Activated naive CD8-positive, alpha-beta T cell treated with anti-CD3 and anti-CD28 coated beads, Interleukin-2, amount 50 U/mL, for 16 hours (primary cell): Measurements from ENCODE around the gene TEX14.
"Not testable (repeated sequence)": the region's sequence is repeated elsewhere in the genome, so short reads cannot be mapped to it uniquely, and the experiment has no call there.

Experiments used
- DNase-seq: peaks from one replicate; pipeline ENCODE4 v3.0.0-alpha.2; 2020; ENCODE audit warnings: low read depth, low spot score

Gene TEX14

GRCh38 chr17:58692239-58693055, 602 bp upstream of the TEX14 start, which contains the start of gene RAD51C:
Gene RAD51C, plus strand, starts transcription at chr17:58692602. Its CDS starts 42 bp downstream, at chr17:58692644.
- peak; percentile 73 for DNase-seq

DNA sequence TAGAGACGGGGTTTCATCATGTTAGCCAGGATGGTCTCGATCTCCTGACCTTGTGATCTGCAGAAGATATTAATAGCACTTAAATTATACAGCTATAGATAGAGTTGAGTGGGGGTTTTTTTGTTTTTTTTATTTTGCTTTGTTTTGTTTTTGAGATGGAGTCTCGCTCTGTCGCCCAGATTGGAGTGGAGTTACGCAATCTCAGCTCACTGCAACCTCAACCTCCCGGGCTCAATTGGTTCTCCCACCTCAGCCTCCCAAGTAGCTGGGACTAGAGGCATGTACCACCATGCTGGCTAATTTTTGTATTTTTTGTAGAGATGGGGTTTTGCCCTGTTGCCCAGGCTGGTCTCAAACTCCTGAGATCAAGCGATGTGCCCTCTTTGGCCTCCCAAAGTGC, 1.8 kb downstream of the TEX14 start:
- not testable (repeated sequence) for DNase-seq

GRCh38 chr17:58688521-58688920, 3.3 kb downstream of the TEX14 start:
- DNase-seq, result no peak

DNA sequence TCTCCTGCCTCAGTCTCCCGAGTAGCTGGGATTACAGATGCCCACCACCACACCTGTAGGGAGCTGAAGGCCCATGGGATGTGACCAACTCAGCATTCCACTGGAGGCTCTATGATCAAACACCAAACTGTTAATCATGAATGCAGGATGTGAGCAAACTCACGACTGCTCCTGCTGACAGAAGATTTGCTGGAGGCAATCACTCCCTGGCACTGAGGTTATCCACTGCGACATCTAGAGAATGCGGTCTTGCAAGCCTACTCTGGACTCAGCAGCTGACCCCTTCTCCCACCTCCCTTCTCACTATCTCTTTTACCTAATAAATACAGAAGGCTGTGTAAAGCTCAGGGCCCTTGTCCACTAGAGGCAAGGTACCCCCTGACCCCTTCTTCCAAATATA, 4.9 kb downstream of the TEX14 start:
- no peak for DNase-seq

GRCh38 chr17:58684462-58684861, 7.4 kb downstream of the TEX14 start:
- not testable (repeated sequence) for DNase-seq

DNA sequence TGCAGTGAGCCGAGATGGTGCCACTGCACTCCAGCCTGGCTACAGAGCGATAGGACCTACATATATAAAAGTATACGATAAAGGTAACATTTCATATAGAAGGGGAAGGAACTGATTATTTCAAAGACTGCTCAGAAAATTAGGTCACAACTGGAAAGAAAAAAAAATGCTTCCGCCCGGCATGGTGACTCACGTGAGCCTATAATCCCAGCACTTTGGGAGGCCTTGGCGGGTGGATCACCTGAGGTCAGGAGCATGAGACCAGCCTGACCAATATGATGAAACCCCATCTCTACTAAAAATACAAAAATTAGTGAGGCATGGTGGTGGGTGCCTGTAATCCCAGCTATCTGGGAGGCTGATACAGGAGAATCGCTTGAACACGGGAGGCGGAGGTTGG, 7.8 kb downstream of the TEX14 start:
- no peak for DNase-seq

DNA sequence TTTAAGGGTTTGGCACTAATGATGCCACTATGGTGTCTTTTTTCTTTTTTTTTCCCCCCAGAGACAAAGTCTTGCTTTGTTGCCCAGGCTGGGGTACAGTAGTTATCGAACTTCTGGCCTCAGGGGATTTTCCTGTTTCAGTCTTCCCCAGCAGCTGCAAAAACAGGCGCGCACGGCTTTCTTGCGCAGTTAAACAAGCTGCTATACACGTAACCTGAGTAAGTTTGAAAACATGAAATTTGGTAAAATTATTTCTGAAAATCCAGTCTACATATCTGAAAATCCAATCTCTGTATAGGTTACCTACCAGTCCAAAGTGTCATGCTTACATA, 11.8 kb downstream of the TEX14 start:
- no peak for DNase-seq

DNA sequence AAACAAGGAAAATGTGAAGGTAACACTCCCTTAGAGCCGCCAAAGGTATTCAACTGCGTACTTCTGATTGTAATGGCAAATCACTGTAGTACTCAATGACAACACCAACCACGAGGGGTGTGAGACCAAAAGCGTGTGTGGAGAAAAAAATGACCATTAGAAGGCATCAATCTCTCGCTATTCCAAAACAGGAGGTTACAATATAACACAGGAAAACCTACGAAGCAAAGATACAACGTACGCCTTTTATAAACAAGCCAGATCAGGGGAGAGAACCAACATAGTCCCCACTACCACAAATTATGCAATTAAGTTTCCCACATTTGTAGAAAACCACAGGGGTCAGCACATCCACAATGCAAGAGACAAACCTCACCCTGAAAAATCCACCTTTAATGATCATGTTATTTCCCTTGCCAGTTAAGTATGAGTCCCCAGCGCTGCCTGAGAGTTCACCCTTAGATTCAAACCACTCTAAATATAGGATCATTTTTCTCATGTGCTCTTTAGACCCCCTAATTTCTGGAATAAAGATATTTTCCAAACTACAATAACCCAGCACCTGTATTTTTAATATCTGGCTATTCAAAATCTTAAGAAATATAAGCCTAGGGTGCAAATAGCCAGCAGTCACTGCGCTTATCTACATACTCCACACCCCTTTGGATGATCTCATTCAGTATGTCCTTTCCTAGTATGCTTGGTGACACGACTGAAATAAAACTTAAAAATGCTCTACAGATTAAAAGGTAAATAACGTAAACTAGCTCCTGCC, 12.4 kb downstream of the TEX14 start:
- DNase-seq, result no peak

GRCh38 chr17:58678287-58678686, 13.6 kb downstream of the TEX14 start:
- DNase-seq, result not testable (repeated sequence)

DNA sequence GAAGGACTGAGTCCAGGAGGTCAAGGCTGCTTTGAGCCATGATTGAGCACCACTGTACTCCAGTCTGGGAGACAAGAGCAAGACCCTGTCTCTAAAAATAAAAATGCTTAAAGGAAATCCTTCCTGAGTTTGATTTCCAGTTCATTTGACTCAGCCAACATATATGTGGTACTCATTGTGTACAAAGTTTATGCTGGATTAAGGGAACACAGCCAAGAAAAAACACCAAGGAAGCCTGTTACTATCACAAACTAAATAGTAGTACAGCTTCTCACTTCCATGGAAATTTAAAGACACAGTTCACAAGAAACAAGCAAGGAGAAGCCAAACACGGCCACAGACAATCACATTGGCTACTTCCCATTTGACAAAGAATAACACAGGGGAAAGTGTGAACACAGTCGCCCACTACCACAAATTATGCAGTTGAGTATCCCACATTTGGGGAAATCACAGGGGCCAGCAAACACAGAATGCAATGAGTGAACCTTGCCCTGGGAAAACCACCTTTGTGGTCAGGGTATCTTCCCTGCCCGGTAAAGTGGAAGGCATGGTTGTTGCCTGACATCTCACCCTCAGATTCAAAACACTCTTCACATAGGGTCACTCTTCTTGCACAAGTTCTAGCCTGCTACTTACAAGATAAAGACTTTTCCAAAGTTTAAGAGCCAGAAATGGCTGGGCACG, 14.5 kb downstream of the TEX14 start:
- no peak for DNase-seq

- DNase-seq, result no peak
Measured at GRCh38 chr17:58671969-58672368, 19.9 kb downstream of the TEX14 start.

DNA sequence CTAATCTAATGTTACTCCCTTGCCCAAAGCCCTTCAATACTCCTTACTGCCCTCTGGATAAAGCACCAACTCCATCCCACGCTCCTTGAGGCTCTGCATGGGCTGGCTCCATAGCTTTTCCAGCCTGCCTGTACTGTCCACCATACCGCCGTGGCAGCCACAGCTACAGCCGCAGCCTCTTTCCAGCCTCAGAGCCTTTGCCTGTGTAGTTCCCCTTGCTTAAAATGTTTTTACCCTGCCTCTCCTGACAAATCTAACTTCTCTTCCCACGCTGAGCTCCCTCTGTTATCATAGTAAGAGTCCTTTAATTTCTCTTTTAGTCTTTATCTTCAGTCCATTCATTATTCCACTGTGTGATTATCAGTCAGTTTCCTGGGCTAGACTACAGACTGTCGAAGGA, 22.0 kb downstream of the TEX14 start:
- no peak for DNase-seq

GRCh38 chr17:58668598-58668935, 23.3 kb downstream of the TEX14 start:
- DNase-seq, result no peak

DNA sequence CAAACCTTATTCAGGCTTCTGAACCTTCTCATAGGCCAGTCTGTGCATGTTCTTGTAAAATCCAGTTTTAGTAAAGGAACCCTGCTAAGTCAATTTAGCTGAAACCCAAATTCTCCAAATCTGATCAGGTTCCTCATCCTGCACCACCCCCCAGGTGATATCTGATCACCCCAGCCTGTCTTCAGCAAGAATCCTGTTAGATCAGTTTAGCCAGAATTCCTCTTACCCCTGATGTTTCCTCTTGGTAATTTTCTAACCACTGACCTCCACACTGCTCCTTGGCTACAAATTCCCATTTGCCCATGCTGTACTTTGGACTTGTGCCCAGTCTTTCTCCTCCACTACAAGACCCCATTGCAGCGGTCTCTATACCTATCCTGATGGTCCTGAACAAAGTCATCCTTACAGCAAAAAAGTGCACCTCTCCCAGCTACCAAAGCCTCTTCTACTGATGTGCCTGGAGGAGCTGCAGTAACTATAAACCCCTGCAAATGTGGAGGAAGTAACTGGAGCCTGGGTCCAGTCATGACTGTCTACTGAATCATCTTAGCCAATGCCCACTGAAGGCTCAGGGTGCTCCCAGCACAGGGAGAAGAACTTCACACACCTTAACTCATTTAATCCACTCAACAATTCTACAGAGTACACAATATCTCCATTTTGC, 23.8 kb downstream of the TEX14 start:
- no peak for DNase-seq

- DNase-seq, result no peak
Measured at GRCh38 chr17:58666858-58667267, 25.0 kb downstream of the TEX14 start.

DNA sequence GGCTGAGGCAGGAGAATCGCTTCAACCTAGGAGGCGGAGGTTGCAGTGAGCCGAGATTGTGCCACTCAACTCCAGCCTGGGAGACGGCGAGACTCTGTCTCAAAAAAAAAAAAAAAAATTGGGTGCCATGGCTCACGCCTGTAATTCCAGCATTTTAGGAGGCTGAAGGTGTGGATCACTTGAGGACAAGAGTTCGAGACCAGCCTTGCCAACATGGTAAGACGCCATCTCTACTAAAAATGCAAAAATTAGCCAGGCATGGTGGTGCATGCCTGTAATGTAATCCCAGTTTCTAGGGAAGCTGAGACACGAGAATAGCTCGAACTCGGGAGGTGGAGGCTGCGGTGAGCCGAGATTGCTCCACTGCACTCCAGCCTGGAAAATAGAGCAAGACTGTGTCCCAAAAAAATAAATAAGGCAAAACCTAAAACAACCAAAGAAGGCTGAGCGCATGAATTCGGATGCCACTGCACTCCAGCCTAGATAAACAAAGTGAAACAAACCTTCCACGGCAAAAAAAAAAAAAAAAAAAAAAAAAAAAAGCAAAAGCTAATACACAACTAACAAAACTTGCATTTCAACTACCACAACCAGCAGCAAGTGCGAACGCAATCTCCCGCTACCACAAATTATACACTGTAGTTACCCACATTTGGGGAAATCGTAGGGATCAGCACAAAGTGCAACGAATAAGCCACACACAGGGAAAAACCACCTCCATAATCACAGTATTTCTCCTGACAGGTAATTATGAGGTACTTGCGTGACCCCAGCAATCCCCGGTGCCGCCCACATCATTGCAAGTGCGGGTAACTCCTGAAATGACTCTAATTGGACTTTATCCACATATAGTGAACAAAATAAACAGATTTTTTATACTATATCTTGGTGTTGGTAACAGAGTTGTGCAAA, 25.6 kb downstream of the TEX14 start:
- DNase-seq, result no peak

DNA sequence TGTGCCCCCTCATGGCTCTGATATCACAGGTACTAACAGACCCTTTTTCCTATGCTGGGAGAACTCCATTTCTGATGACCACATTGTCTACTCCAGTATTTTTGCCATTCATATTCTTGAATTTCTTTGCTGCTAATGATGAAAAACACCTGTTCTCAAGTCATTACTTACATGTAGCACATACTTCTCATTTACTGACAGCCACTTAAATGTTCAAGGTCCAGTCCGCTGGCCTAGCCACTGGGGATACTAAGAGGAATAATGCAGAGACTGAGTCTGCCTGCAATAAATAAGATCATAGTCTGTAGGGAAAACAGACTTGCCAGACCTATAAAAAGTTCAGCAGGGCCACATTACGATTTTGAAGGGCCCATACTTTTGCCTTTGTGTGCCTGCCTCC, 27.5 kb downstream of the TEX14 start:
- no peak for DNase-seq

DNA sequence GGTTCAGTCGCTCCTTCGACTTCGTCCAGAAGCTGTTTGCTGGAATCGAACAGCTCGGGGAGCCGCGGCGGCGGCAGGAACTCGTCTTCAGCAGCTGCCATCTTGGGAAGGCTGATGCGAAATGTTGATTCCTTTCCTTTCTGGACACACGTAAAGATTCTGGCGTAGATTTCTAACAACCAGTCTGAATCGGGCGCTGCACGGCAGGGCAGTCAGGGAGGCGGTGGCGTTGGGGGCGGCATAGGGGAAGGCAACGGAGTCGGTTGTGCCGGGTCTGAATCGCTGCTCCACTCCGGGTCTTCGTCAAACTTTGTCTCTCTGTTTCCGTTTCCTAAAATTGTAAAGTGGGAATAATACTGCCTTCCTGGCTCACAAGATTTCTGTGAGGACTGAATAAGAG, 30.3 kb downstream of the TEX14 start:
- no peak for DNase-seq

DNA sequence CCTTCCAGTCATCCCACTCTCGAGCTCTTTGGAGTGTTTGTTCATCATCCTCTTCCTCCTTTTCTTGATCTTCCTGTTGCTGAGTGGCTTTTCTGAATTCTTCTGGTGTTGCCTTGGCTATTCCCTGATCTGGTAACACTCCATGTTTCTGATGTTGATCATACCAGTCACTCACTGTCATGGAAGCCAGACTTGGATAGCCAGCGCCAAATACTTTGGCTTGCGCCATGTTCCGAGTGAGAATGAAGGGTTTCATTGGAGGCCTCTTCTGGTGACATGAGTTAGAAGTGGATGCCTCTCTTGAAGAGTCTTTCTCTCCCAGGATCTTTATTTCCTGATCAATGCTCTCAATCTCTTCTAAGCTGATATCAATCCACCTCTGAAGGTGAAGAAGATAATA, 31.2 kb downstream of the TEX14 start:
- no peak for DNase-seq

DNA sequence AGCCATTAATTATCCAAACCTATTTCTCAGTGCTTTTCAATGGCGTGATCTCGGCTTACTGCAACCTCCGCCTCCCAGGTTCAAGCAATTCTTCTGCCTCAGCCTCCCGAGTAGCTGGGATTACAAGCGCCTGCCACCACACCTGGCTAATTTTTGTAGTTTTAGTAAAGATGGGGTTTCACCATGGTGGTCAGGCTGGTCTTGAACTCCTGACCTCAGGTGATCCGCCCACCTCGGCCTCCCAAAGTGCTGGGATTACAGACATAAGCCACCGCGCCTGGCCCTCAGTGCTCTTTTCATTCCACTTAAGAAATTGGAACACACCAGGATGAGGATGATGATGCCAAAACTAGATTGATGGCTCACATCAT, 32.1 kb downstream of the TEX14 start:
- DNase-seq, result not testable (repeated sequence)
